HepG2 (cell line): ENCODE results near the gene OGFOD3. TPM values are rescaled to one million over a fixed set of nuclear protein-coding genes. Genes with fewer than 3 reads are reported as not detected.

Experiments used
- ATF2 ChIP-seq: sonication (generic); formaldehyde crosslinking; IDR thresholded peaks from 2 replicates; pipeline ENCODE4 v1.4.0; 2020; ENCODE audit warnings: missing genetic modification reagents
- GABPB1 ChIP-seq: IDR thresholded peaks from 2 replicates; pipeline ENCODE4 v1.6.1; 2016; ENCODE audit warnings: mild to moderate bottlenecking, missing genetic modification reagents, moderate library complexity, missing compliant biosample characterization
- HNF4A ChIP-seq: sonication (generic); formaldehyde crosslinking; IDR thresholded peaks from 2 replicates; pipeline ENCODE4 v1.4.0; 2020; ENCODE audit warnings: missing genetic modification reagents
- IKZF4 ChIP-seq: sonication (generic); formaldehyde crosslinking; IDR thresholded peaks from 2 replicates; pipeline ENCODE4 v1.5.1; 2020; ENCODE audit warnings: borderline replicate concordance, mild to moderate bottlenecking, low read depth, missing genetic modification reagents; ENCODE audit errors: not compliant biosample characterization
- IRF9 ChIP-seq: sonication (generic); formaldehyde crosslinking; IDR thresholded peaks from 2 replicates; pipeline ENCODE4 v1.8.0; 2022; ENCODE audit warnings: missing genetic modification reagents, mild to moderate bottlenecking, borderline replicate concordance
- KLF6 ChIP-seq: IDR thresholded peaks from 2 replicates; pipeline ENCODE4 v1.8.0; 2016; ENCODE audit warnings: missing biosample characterization, missing genetic modification reagents
- MED1 ChIP-seq: sonication (generic); formaldehyde crosslinking; IDR thresholded peaks from 2 replicates; pipeline ENCODE4 v1.4.0; 2020; ENCODE audit warnings: missing genetic modification reagents
- NFYB ChIP-seq: sonication (generic); formaldehyde crosslinking; IDR thresholded peaks from 2 replicates; pipeline ENCODE4 v1.4.0; 2020; ENCODE audit warnings: missing genetic modification reagents
- SETDB1 ChIP-seq: sonication (generic); formaldehyde crosslinking; IDR thresholded peaks from 2 replicates; pipeline ENCODE4 v1.5.1; 2020; ENCODE audit warnings: missing genetic modification reagents, mild to moderate bottlenecking, borderline replicate concordance
- THAP7 ChIP-seq: sonication (generic); formaldehyde crosslinking; IDR thresholded peaks from 2 replicates; pipeline ENCODE4 v1.8.1; 2023; ENCODE audit warnings: mild to moderate bottlenecking, missing genetic modification reagents
- TOE1 ChIP-seq: sonication (generic); formaldehyde crosslinking; IDR thresholded peaks from 2 replicates; pipeline ENCODE4 v1.4.0; 2020; ENCODE audit warnings: mild to moderate bottlenecking, missing genetic modification reagents
- TP53 ChIP-seq: sonication (generic); formaldehyde crosslinking; conservative IDR thresholded peaks from 2 replicates; pipeline ENCODE4 v1.4.0; 2020; ENCODE audit warnings: missing genetic modification reagents
- TSC22D2 ChIP-seq: sonication (generic); formaldehyde crosslinking; IDR thresholded peaks from 2 replicates; pipeline ENCODE4 v1.5.1; 2020; ENCODE audit warnings: missing genetic modification reagents, mild to moderate bottlenecking, borderline replicate concordance
- ZBTB34 ChIP-seq: sonication (generic); formaldehyde crosslinking; IDR thresholded peaks from 2 replicates; pipeline ENCODE4 v1.8.0; 2022; ENCODE audit warnings: mild to moderate bottlenecking, missing genetic modification reagents
- ZMAT3 ChIP-seq: sonication (generic); formaldehyde crosslinking; conservative IDR thresholded peaks from 2 replicates; pipeline ENCODE4 v1.7.0; 2021; ENCODE audit warnings: missing genetic modification reagents
- ZNF143 ChIP-seq: sonication (generic); formaldehyde crosslinking; IDR thresholded peaks from 2 replicates; pipeline ENCODE4 v1.4.0; 2020; ENCODE audit warnings: missing genetic modification reagents
- ZNF33B ChIP-seq: sonication (generic); formaldehyde crosslinking; IDR thresholded peaks from 2 replicates; pipeline ENCODE4 v1.5.1; 2020; ENCODE audit warnings: mild to moderate bottlenecking, missing genetic modification reagents
- ZNF34 ChIP-seq: sonication (generic); formaldehyde crosslinking; IDR thresholded peaks from 2 replicates; pipeline ENCODE4 v1.4.0; 2020; ENCODE audit warnings: mild to moderate bottlenecking, missing genetic modification reagents, borderline replicate concordance
- ZNF615 ChIP-seq: sonication (generic); formaldehyde crosslinking; IDR thresholded peaks from 2 replicates; pipeline ENCODE4 v1.5.0; 2020; ENCODE audit warnings: mild to moderate bottlenecking, missing genetic modification reagents, borderline replicate concordance
- ZNF672 ChIP-seq: sonication (generic); formaldehyde crosslinking; IDR thresholded peaks from 2 replicates; pipeline ENCODE4 v1.8.1; 2022; ENCODE audit warnings: missing genetic modification reagents
- ZNF784 ChIP-seq: sonication (generic); formaldehyde crosslinking; IDR thresholded peaks from 2 replicates; pipeline ENCODE4 v1.5.1; 2020; ENCODE audit warnings: missing genetic modification reagents, mild to moderate bottlenecking, borderline replicate concordance
- polyA plus RNA-seq, 8 experiments: library from polyadenylated mRNA; depleted of rRNA in 3 of 8; stranded (reverse) in 7 of 8; unstranded in 1 of 8; fragments of >200 nt; fragmentation: Illumina TruSeq in 4 of 8; extraction: Trizol in 4 of 8; gene quantifications; 2 replicates each; pipeline versions ENCODE4 v1.2.1 to v1.2.3, GENCODE V29; 2011 to 2016; ENCODE audit warnings: low read depth in 4 of 8, missing spikeins in 1 of 8, mixed read lengths in 1 of 8; ENCODE audit not compliant: insufficient read depth in 1 of 8
- total RNA-seq, 5 experiments: library from RNA; depleted of rRNA; stranded (reverse); fragments of >200 nt; fragmentation: Illumina TruSeq; extraction: Trizol; gene quantifications; 2 replicates each; pipeline ENCODE4 v1.2.3, GENCODE V29; 2016; ENCODE audit warnings: low read depth in 1 of 5

The OGFOD3 gene
- total and polyA plus RNA-seq, 2 of the 13 experiments (the other 11 are each of a cell fraction or from before 2014, with no cell fraction given): 40.0 to 42.1 TPM

- no peak for TF ChIP-seq SETDB1 (CRISPR knock-in tag)
- TF ChIP-seq IKZF4 (CRISPR knock-in tag): peak; percentile 71
- no peak for TF ChIP-seq IRF9 (CRISPR knock-in tag)
- TF ChIP-seq ZNF33B: 0 out of 2 replicates have a peak, but pooled peaks have one; percentile 41
- TF ChIP-seq TSC22D2 (CRISPR knock-in tag): no peak
- peak; percentile 30; the same call in 1 of the 2 replicates for TF ChIP-seq THAP7 (CRISPR knock-in tag)
- TF ChIP-seq ZMAT3 (CRISPR knock-in tag): peak; percentile 56; the same call in 1 of the 2 replicates
- peak; percentile 65; the same call in 1 of the 2 replicates for TF ChIP-seq MED1 (CRISPR knock-in tag)
- no peak for TF ChIP-seq NFYB
- TF ChIP-seq ZNF615: no peak
- peak; percentile 26; the same call in 1 of the 2 replicates for TF ChIP-seq HNF4A (CRISPR knock-in tag)
- no peak for TF ChIP-seq KLF6
- TF ChIP-seq ATF2 (CRISPR knock-in tag): 0 out of 2 replicates have a peak, but pooled peaks have one; percentile 26
- TF ChIP-seq ZNF34: no peak
- 0 out of 2 replicates have a peak, but pooled peaks have one; percentile 57 for TF ChIP-seq TP53 (CRISPR knock-in tag)
- peak; percentile 55; the same call in 1 of the 2 replicates for TF ChIP-seq GABPB1 (CRISPR knock-in tag)
- TF ChIP-seq ZNF784: no peak
- no peak for TF ChIP-seq ZBTB34
- TF ChIP-seq TOE1 (CRISPR knock-in tag): no peak
- no peak for TF ChIP-seq ZNF672 (CRISPR knock-in tag)
- TF ChIP-seq ZNF143 (CRISPR knock-in tag): 0 out of 2 replicates have a peak, but pooled peaks have one; percentile 45
These were observed 30.0 kb downstream of the OGFOD3 start (continued) for GRCh38 chr17:82388223-82388921.
